NK-92 (cell line): ENCODE measurements around the gene AIM2.

Experiments
- DNase-seq: peaks from one replicate; lab custom pipeline; 2025; ENCODE audit not compliant: unreplicated experiment; lab: John Stamatoyannopoulos, UW

Gene AIM2

GRCh38 chr1:159023723-159024122 is 52.8 kb downstream of the AIM2 start:
- no peak for DNase-seq

DNA sequence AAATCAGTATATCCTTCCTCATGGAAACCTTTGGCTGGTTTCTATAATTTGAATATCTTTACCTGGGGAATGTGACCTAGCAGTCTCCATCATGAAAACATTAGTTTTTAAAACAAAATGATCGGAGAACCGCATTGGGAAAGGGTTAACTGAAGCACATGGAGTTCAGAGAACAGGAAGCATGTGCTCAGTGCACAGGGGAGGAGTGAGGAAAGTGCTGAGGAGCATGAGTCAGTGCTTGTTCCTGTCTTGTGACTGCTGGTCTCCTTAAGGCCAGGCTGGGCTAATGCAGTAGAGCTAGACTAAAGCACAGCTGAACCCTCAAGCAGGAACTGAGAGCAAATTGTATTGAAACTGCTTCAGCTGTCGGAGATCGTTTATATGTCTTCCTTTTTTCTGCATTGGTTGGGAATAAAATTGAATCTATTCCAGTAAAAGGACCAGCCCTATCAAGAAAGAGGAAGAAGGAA is 61.1 kb downstream of the AIM2 start:
- no peak for DNase-seq

DNA sequence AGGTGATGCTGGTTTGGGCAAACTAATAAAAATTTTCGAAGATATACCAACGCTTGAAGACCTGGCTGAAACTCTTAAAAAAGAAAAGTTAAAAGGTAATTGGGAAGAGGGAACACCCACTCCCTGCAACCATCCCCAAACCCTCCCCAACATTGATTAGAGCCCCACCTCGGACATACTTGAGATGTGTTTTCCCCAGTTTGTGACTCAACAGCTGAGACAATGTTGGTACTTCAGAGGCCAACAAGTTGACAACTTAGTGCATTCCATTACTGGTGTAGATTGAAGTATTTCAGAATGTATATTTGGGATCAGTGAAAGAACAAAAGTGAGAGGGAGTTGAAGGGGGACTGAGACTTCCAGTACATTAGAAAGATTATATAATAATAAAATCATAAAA is 61.7 kb downstream of the AIM2 start:
- no peak for DNase-seq

GRCh38 chr1:159014003-159014571 is 62.5 kb downstream of the AIM2 start:
- DNase-seq, result no peak

GRCh38 chr1:159012495-159012894 is 64.1 kb downstream of the AIM2 start:
- DNase-seq, result no peak
